ENCODE results near the gene BOLA3.

BOLA3 gene

DNA sequence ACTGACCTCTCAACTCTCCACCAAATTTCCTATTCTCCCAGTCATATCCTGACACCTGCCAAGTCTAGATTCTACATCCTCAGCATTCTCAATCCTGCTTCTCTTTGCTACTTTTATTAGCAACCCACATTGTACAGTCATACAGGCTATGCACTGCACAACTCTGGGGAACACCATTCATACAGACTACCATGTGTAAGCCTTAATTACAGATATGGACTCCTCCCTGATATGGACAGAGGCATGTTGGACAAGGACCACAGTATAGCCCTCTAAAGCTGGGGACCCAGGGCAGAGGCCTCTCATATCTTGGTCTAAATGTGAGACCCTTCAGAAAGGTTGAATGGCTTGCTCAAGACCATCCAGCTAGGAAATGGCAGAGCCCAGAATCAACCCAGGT lies 36.3 kb downstream of the BOLA3 start:
- TF ChIP-seq, protein P1, sequence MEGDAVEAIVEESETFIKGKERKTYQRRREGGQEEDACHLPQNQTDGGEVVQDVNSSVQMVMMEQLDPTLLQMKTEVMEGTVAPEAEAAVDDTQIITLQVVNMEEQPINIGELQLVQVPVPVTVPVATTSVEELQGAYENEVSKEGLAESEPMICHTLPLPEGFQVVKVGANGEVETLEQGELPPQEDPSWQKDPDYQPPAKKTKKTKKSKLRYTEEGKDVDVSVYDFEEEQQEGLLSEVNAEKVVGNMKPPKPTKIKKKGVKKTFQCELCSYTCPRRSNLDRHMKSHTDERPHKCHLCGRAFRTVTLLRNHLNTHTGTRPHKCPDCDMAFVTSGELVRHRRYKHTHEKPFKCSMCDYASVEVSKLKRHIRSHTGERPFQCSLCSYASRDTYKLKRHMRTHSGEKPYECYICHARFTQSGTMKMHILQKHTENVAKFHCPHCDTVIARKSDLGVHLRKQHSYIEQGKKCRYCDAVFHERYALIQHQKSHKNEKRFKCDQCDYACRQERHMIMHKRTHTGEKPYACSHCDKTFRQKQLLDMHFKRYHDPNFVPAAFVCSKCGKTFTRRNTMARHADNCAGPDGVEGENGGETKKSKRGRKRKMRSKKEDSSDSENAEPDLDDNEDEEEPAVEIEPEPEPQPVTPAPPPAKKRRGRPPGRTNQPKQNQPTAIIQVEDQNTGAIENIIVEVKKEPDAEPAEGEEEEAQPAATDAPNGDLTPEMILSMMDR (IDR thresholded peaks at IDR 0.05; ENCODE audit: low read depth, low read length, missing control alignments) = no peak
- no peak for DNase-seq (ENCODE audit: extremely low read depth, low read depth)
- no peak overlapping the region for H3K4me3 ChIP-seq (replicated peaks; ENCODE audit: low read depth, low read length)

DNA sequence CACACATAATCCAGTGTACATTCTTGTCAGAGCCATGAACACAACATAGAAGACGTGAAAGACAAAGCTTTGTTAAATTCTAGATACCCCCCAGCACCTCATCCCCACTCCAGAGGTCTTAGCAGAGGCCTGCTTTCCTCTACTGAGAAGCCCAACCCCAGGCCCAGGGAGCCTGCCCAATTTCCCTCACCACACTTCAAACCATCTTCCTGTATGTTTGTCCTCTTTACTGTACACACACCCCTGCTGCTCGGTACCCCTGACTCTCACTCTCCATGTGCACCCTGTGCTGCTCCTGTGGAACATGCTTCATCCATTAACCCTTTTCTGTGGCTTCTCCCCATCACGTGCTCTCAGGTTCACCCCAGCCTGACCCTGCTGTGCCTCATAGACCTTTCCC lies 37.2 kb downstream of the BOLA3 start:
- no peak for DNase-seq (ENCODE audit: extremely low read depth, low read depth)
- TF ChIP-seq, protein P1 (IDR thresholded peaks at IDR 0.05; ENCODE audit: low read depth, low read length, missing control alignments) = no peak
- no peak overlapping the region for H3K4me3 ChIP-seq (replicated peaks; ENCODE audit: low read depth, low read length)

DNA sequence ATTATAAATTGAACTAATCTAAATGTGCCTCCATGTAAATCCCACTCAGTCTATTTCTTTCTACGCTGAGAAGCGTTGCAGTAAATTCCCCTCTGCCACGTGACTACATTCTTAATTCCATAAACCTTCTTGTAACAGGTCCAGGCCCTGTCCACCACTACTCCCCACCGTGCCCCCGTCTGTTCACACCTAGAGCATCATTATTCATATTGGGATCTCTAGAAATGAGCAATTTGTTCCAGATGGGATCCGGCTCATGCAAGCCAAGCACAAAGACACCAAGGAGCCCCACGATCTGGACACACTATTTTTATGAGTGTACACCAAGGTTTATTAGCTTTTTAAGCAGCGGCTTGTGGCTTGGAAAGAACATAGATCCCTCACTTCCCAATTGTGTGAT lies 38.2 kb downstream of the BOLA3 start:
- no peak overlapping the region for H3K4me3 ChIP-seq (replicated peaks; ENCODE audit: low read depth, low read length)
- TF ChIP-seq, protein P1 (IDR thresholded peaks at IDR 0.05; ENCODE audit: low read depth, low read length, missing control alignments) = no peak
- no peak for DNase-seq (ENCODE audit: extremely low read depth, low read depth)

DNA sequence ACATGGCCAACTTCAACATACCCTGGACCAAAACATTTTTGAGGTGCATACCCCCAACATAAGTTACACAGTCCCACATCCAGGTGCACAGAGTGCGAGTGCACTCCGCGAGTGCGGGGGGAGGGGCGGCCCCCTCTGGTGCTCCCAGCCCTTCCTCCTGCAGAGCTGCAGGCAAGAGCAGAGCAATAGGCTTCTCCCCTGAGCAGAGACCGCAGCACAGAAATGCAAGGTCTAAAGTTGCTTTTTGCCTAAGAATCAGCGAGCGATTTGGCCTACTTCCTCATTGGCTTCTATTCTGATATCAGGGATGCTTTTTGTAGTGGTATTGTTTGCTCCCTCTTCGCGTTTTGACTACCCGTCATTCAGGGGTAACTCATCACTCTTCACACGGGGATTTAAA lies 40.6 kb downstream of the BOLA3 start:
- TF ChIP-seq, protein P1 (IDR thresholded peaks at IDR 0.05; ENCODE audit: low read depth, low read length, missing control alignments) = no peak
- H3K4me3 ChIP-seq (replicated peaks; ENCODE audit: low read depth, low read length) = no peak overlapping the region
- no peak for DNase-seq (ENCODE audit: extremely low read depth, low read depth)

DNA sequence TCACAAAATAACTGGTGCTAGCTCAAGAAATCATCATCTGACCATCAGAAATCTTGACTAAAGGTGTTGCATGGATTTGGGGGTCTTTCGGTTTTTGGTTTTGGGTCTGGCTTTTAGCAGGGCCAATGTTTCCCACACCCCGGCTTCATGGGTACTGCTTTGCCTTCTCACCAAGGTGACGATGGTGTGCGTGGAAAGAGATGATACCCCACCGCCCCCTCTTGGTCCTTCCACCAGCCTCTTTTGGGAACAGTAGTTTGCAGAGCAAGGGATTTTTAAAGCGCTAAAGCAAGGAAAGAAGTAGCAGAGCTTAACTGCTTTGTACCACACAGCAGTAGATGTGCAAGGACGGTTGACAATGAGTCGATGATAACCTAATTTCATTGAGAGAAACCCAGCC lies 42.3 kb downstream of the BOLA3 start:
- TF ChIP-seq, protein P1 (IDR thresholded peaks at IDR 0.05; ENCODE audit: low read depth, low read length, missing control alignments) = no peak
- no peak for DNase-seq (ENCODE audit: extremely low read depth, low read depth)
- H3K4me3 ChIP-seq (replicated peaks; ENCODE audit: low read depth, low read length) = no peak overlapping the region

DNA sequence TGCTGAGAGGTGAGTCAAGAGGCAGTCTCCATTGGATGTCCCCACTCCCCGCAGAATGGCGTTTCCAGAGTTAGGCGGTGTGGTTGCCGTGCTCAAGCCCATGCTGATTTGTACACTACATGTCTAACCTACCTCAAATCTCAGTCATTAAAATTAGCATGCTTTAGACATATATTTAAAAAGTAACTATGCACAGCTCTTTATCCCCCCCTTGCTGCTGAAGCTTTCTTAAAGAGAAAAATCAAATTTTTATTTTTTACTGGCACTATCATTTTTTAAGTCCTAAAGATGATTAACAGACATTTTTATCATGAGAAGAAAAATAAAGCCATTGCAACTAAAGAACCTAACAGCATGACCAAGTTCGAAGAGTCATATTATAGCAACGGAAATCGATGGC lies 42.9 kb downstream of the BOLA3 start:
- TF ChIP-seq, protein P1 (IDR thresholded peaks at IDR 0.05; ENCODE audit: low read depth, low read length, missing control alignments) = peak; percentile 5
- no peak for DNase-seq (ENCODE audit: extremely low read depth, low read depth)
- H3K4me3 ChIP-seq (replicated peaks; ENCODE audit: low read depth, low read length) = no peak overlapping the region

DNA sequence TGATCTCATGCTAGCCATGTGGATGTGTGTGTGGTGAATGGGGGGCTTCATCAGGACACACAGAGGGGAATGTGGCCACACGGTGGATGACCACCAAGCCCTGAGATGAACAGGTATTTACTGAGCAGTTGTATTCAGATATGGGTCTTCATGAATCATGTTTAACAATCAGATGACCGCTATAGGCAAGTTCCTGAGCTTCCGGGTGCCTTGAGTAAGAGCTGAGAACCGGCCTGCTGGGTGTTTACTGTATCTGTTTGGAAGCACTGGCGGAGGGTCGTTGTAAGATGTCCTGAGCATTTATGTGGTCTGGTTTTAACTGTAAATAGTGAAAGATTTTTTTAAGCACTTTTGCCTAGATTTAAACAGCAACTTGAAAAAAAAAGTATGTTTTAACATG lies 43.9 kb downstream of the BOLA3 start:
- H3K4me3 ChIP-seq (replicated peaks; ENCODE audit: low read depth, low read length) = no peak overlapping the region
- DNase-seq (ENCODE audit: extremely low read depth, low read depth) = no peak
- TF ChIP-seq, protein P1 (IDR thresholded peaks at IDR 0.05; ENCODE audit: low read depth, low read length, missing control alignments) = no peak

Data from HFF-Myc (cell line).